Activated CD8-positive, alpha-beta memory T cell treated with anti-CD3 and anti-CD28 coated beads, Interleukin-2, amount 10 ng/mL, durations not matched to agents 7 days and 5 days (primary cell): ENCODE data around the gene COX4I2. TPM values are rescaled to one million over a fixed set of nuclear protein-coding genes. Genes with fewer than 3 reads are reported as not detected.
"Not testable (repeated sequence)": the region's sequence is repeated elsewhere in the genome, so short reads cannot be mapped to it uniquely, and the experiment has no call there.

Experiments
- ATAC-seq: fragments of 150-1000 bp; cut with Tn5 transposase; one replicate; pipeline ENCODE4 v1.10.0; 2021; ENCODE audit warnings: moderate library complexity
- CTCF ChIA-PET: fragments of 350-600 bp; sonication (Branson Sonifier 250); formaldehyde crosslinking; loops from one replicate; lab custom pipeline; 2021; ENCODE audit warnings: antibody characterized with exemption; lab: Charles Lee
- DNase-seq: peaks from one replicate; pipeline ENCODE4 v3.0.0-alpha.2; 2020
- H3K27ac Mint-ChIP-seq: one replicate; pipeline ENCODE4 v1.8.0; 2021; ENCODE audit warnings: mild to moderate bottlenecking, mixed read lengths
- H3K27me3 Mint-ChIP-seq: one replicate; pipeline ENCODE4 v1.8.0; 2021; ENCODE audit warnings: mixed read lengths
- H3K36me3 Mint-ChIP-seq: one replicate; pipeline ENCODE4 v1.8.0; 2021; ENCODE audit warnings: mild to moderate bottlenecking, mixed read lengths
- H3K4me1 Mint-ChIP-seq: one replicate; pipeline ENCODE4 v1.8.0; 2021; ENCODE audit warnings: mixed read lengths
- H3K4me3 Mint-ChIP-seq: one replicate; pipeline ENCODE4 v1.8.0; 2021; ENCODE audit warnings: mild to moderate bottlenecking, moderate library complexity, mixed read lengths
- H3K9me3 Mint-ChIP-seq: one replicate; pipeline ENCODE4 v1.8.0; 2022; ENCODE audit warnings: low read depth, mixed read lengths
- total RNA-seq, 2 experiments: library from RNA; stranded (reverse); gene quantifications; one replicate each; pipeline ENCODE4 v1.2.3, GENCODE V29; 2021

COX4I2 gene
- total RNA-seq, 2 experiments from 2014 or later: not detected

GRCh38 chr20:31642837-31643236, 5.1 kb downstream of the COX4I2 start:
- Mint-ChIP-seq H3K4me1 (peaks cover 21% of the 10 kb centered on the region), H3K36me3 (no peaks in the 10 kb centered on the region), H3K9me3 (no peaks in the 10 kb centered on the region), H3K4me3 (no peak overlapping the region), H3K27ac (peak overlapping the region; percentile 16), H3K27me3 (peaks cover 77% of the 10 kb centered on the region)
- DNase-seq (peak; percentile 49), ATAC-seq (no peak)
- CTCF ChIA-PET: interaction anchor here (1.5 to 6.4 kb wide), 4 partner anchors 9 to 82 kb away, joined by 3 to 38 read pairs (median 5); partner anchors contain the start of gene BCL2L1

- Mint-ChIP-seq H3K27me3 (peaks cover 76% of the 10 kb centered on the region), H3K4me1 (peaks cover 21% of the 10 kb centered on the region), H3K27ac (no peak overlapping the region), H3K4me3 (no peak overlapping the region), H3K36me3 (no peaks in the 10 kb centered on the region), H3K9me3 (no peaks in the 10 kb centered on the region)
- CTCF ChIA-PET: interaction anchor here (1.5 to 6.4 kb wide), 4 partner anchors 9 to 83 kb away, joined by 3 to 38 read pairs (median 5); partner anchors contain the start of gene BCL2L1
- ATAC-seq: no peak
- DNase-seq: no peak
Measured at GRCh38 chr20:31643522-31643921, 5.8 kb downstream of the COX4I2 start.

GRCh38 chr20:31644701-31645100, 7.0 kb downstream of the COX4I2 start:
- Mint-ChIP-seq H3K9me3 (no peaks in the 10 kb centered on the region), H3K27me3 (peaks cover 72% of the 10 kb centered on the region), H3K4me1 (peaks cover 21% of the 10 kb centered on the region), H3K36me3 (no peaks in the 10 kb centered on the region), H3K4me3 (no peak overlapping the region), H3K27ac (no peak overlapping the region)
- ATAC-seq (no peak), DNase-seq (no peak)
- CTCF ChIA-PET: interaction anchor here (0.7 to 6.4 kb wide), 5 partner anchors 11 to 78 kb away, joined by 3 to 38 read pairs (median 5); partner anchors contain the start of gene BCL2L1

- H3K36me3 Mint-ChIP-seq, ATAC-seq, H3K9me3 Mint-ChIP-seq, DNase-seq, H3K4me1 Mint-ChIP-seq, H3K27ac Mint-ChIP-seq, H3K4me3 Mint-ChIP-seq: not testable (repeated sequence)
- CTCF ChIA-PET: interaction anchor here (1.4 to 25.0 kb wide), 3 partner anchors 12 to 67 kb away, joined by 3 to 685 read pairs (median 6); partner anchors contain the start of gene BCL2L1
- H3K27me3 Mint-ChIP-seq: peaks cover 75% of the 10 kb centered on the region
Measured at GRCh38 chr20:31648104-31648503, 10.4 kb downstream of the COX4I2 start.

GRCh38 chr20:31652917-31653396, 15.2 kb downstream of the COX4I2 start:
- no peak for DNase-seq
- H3K36me3 Mint-ChIP-seq: no peaks in the 10 kb centered on the region
- CTCF ChIA-PET: interaction anchor here (1.1 to 25.0 kb wide), 4 partner anchors 9 to 62 kb away, joined by 4 to 685 read pairs (median 6); partner anchors contain the start of gene BCL2L1
- no peaks in the 10 kb centered on the region for H3K4me1 Mint-ChIP-seq
- peaks cover 48% of the 10 kb centered on the region for H3K27me3 Mint-ChIP-seq
- no peak overlapping the region for H3K27ac Mint-ChIP-seq
- no peaks in the 10 kb centered on the region for H3K9me3 Mint-ChIP-seq
- no peak overlapping the region for H3K4me3 Mint-ChIP-seq
- ATAC-seq: no peak

GRCh38 chr20:31653561-31653960, 15.8 kb downstream of the COX4I2 start:
- CTCF ChIA-PET: interaction anchor here (2.0 to 25.0 kb wide), 2 partner anchors 19 to 61 kb away, joined by 7 to 685 read pairs; partner anchors contain the start of gene BCL2L1
- peaks cover 44% of the 10 kb centered on the region for H3K27me3 Mint-ChIP-seq
- DNase-seq: no peak
- no peaks in the 10 kb centered on the region for H3K9me3 Mint-ChIP-seq
- H3K4me1 Mint-ChIP-seq: no peaks in the 10 kb centered on the region
- no peak overlapping the region for H3K27ac Mint-ChIP-seq
- ATAC-seq: no peak
- H3K4me3 Mint-ChIP-seq: no peak overlapping the region
- H3K36me3 Mint-ChIP-seq: no peaks in the 10 kb centered on the region

- no peak for DNase-seq
- CTCF ChIA-PET: interaction anchor here (0.5 to 25.0 kb wide), 4 partner anchors 9 to 60 kb away, joined by 3 to 685 read pairs (median 5); partner anchors contain the start of gene BCL2L1
- H3K4me3 Mint-ChIP-seq: no peak overlapping the region
- no peak for ATAC-seq
- H3K27me3 Mint-ChIP-seq: peaks cover 39% of the 10 kb centered on the region
- H3K4me1 Mint-ChIP-seq: no peaks in the 10 kb centered on the region
- no peak overlapping the region for H3K27ac Mint-ChIP-seq
- H3K36me3 Mint-ChIP-seq: no peaks in the 10 kb centered on the region
- H3K9me3 Mint-ChIP-seq: no peaks in the 10 kb centered on the region
Measured at GRCh38 chr20:31654534-31654933, 16.8 kb downstream of the COX4I2 start.

GRCh38 chr20:31661625-31662371, 24.1 kb downstream of the COX4I2 start:
- H3K27ac Mint-ChIP-seq: peak overlapping the region; percentile 84
- CTCF ChIA-PET: interaction anchor here (0.6 to 25.0 kb wide), 30 partner anchors 9 to 201 kb away, joined by 3 to 685 read pairs (median 6); partner anchors contain the start of genes BCL2L1, HM13 and TPX2
- H3K4me1 Mint-ChIP-seq: peaks cover 43% of the 10 kb centered on the region
- no peaks in the 10 kb centered on the region for H3K27me3 Mint-ChIP-seq
- peak; percentile 82 for DNase-seq
- H3K4me3 Mint-ChIP-seq: peak overlapping the region; percentile 50
- no peaks in the 10 kb centered on the region for H3K9me3 Mint-ChIP-seq
- H3K36me3 Mint-ChIP-seq: peaks cover 16% of the 10 kb centered on the region
- ATAC-seq: peak; percentile 86

GRCh38 chr20:31662372-31662854, 24.7 kb downstream of the COX4I2 start:
- ATAC-seq (no peak), DNase-seq (no peak)
- CTCF ChIA-PET: interaction anchor here (0.9 to 25.0 kb wide), 22 partner anchors 10 to 148 kb away, joined by 3 to 685 read pairs (median 11); partner anchors contain the start of genes BCL2L1, HM13 and TPX2
- Mint-ChIP-seq H3K36me3 (peaks cover 18% of the 10 kb centered on the region), H3K27ac (peak overlapping the region; percentile 84), H3K27me3 (no peaks in the 10 kb centered on the region), H3K4me1 (peaks cover 49% of the 10 kb centered on the region), H3K4me3 (peak overlapping the region; percentile 50), H3K9me3 (no peaks in the 10 kb centered on the region)

- Mint-ChIP-seq H3K36me3 (peaks cover 21% of the 10 kb centered on the region), H3K27ac (peak overlapping the region; percentile 72)
- ATAC-seq: no peak
Measured at GRCh38 chr20:31663524-31663837, 25.8 kb downstream of the COX4I2 start.

GRCh38 chr20:31663838-31664695, 26.4 kb downstream of the COX4I2 start:
- Mint-ChIP-seq H3K9me3 (no peaks in the 10 kb centered on the region), H3K36me3 (peaks cover 22% of the 10 kb centered on the region), H3K27ac (peak overlapping the region; percentile 74), H3K27me3 (no peaks in the 10 kb centered on the region), H3K4me3 (no peak overlapping the region), H3K4me1 (peaks cover 62% of the 10 kb centered on the region)
- no peak for DNase-seq
- ATAC-seq: no peak
- CTCF ChIA-PET: interaction anchor here (1.1 to 25.0 kb wide), 7 partner anchors 9 to 51 kb away, joined by 3 to 685 read pairs (median 6); partner anchors contain the start of gene BCL2L1

More at GRCh38 chr20:31663524-31663837, 25.8 kb downstream of the COX4I2 start:
- Mint-ChIP-seq H3K9me3 (no peaks in the 10 kb centered on the region), H3K4me1 (peaks cover 57% of the 10 kb centered on the region), H3K4me3 (no peak overlapping the region), H3K27me3 (no peaks in the 10 kb centered on the region)
- CTCF ChIA-PET: interaction anchor here (1.2 to 25.0 kb wide), 5 partner anchors 9 to 51 kb away, joined by 3 to 685 read pairs (median 17); partner anchors contain the start of gene BCL2L1
- no peak for DNase-seq

GRCh38 chr20:31664696-31665354, 27.1 kb downstream of the COX4I2 start:
- DNase-seq: no peak
- no peaks in the 10 kb centered on the region for H3K27me3 Mint-ChIP-seq
- H3K4me1 Mint-ChIP-seq: peaks cover 70% of the 10 kb centered on the region
- H3K27ac Mint-ChIP-seq: peak overlapping the region; percentile 74
- no peak for ATAC-seq
- no peak overlapping the region for H3K4me3 Mint-ChIP-seq
- peaks cover 28% of the 10 kb centered on the region for H3K36me3 Mint-ChIP-seq
- no peaks in the 10 kb centered on the region for H3K9me3 Mint-ChIP-seq
- CTCF ChIA-PET: interaction anchor here (1.1 to 25.0 kb wide), 7 partner anchors 10 to 52 kb away, joined by 3 to 685 read pairs (median 6); partner anchors contain the start of gene BCL2L1
